ENCODE measurements around the gene ADARB1.

- TF ChIP-seq CTCF (IDR thresholded peaks at IDR 0.05; ENCODE audit: poor library complexity) (no peak), EZH2phosphoT487 (IDR thresholded peaks at IDR 0.05; ENCODE audit: low read depth, severe bottlenecking, unreplicated experiment) (no peak)
Measured at GRCh38 chr21:45071078-45071873, 3.1 kb upstream of the ADARB1 start.
